Measurements from ENCODE around the gene NECAB3.

GRCh38 chr20:33660685-33661058, 13.6 kb downstream of the NECAB3 start:
- TF ChIP-seq YY1 (IDR thresholded peaks at IDR 0.05; ENCODE audit: insufficient read depth, insufficient read length) (no peak), ZNF274 (IDR thresholded peaks at IDR 0.05; ENCODE audit: low read depth, low read length) (no peak)
